Measurements from ENCODE around the gene ACBD6. TPM values are rescaled to one million over a fixed set of nuclear protein-coding genes. Genes with fewer than 3 reads are reported as not detected.

ACBD6 gene
- total RNA-seq, 1 experiment from 2014 or later, result 63.7 TPM

- no peak overlapping the region for H3K27ac ChIP-seq (ENCODE audit: low read depth, low read length, poor library complexity, severe bottlenecking)
- BruUV-seq (replicated peaks), result no TSS peak
- ChIA-PET CTCF (no interaction called here), POLR2A (ENCODE audit: low non-redundant PET) (no interaction called here)
- H3K36me3 ChIP-seq (ENCODE audit: insufficient read depth, low read length, poor library complexity, severe bottlenecking), result no peaks in the 10 kb centered on the region
- intact Hi-C loops (cut with micrococcal nuclease; ENCODE audit: unreplicated experiment), result no loop called here
- no peak for TF ChIP-seq CTCF (conservative IDR thresholded peaks at IDR 0.05; ENCODE audit: low read depth, low read length)
- TF ChIP-seq EZH2 (IDR thresholded peaks at IDR 0.05; ENCODE audit: borderline replicate concordance, low read depth, low read length, poor library complexity, severe bottlenecking), result no peak
- H3K4me1 ChIP-seq (ENCODE audit: insufficient read depth, low read length, poor library complexity, severe bottlenecking), result no peaks in the 10 kb centered on the region
- no peaks in the 10 kb centered on the region for H3K27me3 ChIP-seq (replicated peaks; ENCODE audit: insufficient read depth, low read depth, low read length, poor library complexity)
- no peak overlapping the region for H3K4me3 ChIP-seq (ENCODE audit: low read depth, low read length, poor library complexity, severe bottlenecking)
- DNase-seq (ENCODE audit: low spot score), result no peak
- no peaks in the 10 kb centered on the region for H3K9me3 ChIP-seq (ENCODE audit: low read depth, low read length, poor library complexity, severe bottlenecking)
Observed at GRCh38 chr1:180294711-180295110, 207.7 kb downstream of the ACBD6 start.

- no TSS peak for BruUV-seq (replicated peaks)
- ChIA-PET CTCF (no interaction called here), POLR2A (ENCODE audit: low non-redundant PET) (no interaction called here)
- no peaks in the 10 kb centered on the region for H3K36me3 ChIP-seq (ENCODE audit: insufficient read depth, low read length, poor library complexity, severe bottlenecking)
- no peaks in the 10 kb centered on the region for H3K27me3 ChIP-seq (replicated peaks; ENCODE audit: insufficient read depth, low read depth, low read length, poor library complexity)
- H3K27ac ChIP-seq (ENCODE audit: low read depth, low read length, poor library complexity, severe bottlenecking), result no peak overlapping the region
- H3K4me3 ChIP-seq (ENCODE audit: low read depth, low read length, poor library complexity, severe bottlenecking), result no peak overlapping the region
- intact Hi-C loops (cut with micrococcal nuclease; ENCODE audit: unreplicated experiment), result no loop called here
- no peak for DNase-seq (ENCODE audit: low spot score)
- no peaks in the 10 kb centered on the region for H3K9me3 ChIP-seq (ENCODE audit: low read depth, low read length, poor library complexity, severe bottlenecking)
- TF ChIP-seq EZH2 (IDR thresholded peaks at IDR 0.05; ENCODE audit: borderline replicate concordance, low read depth, low read length, poor library complexity, severe bottlenecking), result no peak
- no peak for TF ChIP-seq CTCF (conservative IDR thresholded peaks at IDR 0.05; ENCODE audit: low read depth, low read length)
- peaks cover 10% of the 10 kb centered on the region for H3K4me1 ChIP-seq (ENCODE audit: insufficient read depth, low read length, poor library complexity, severe bottlenecking)
Observed at GRCh38 chr1:180291004-180291403, 211.4 kb downstream of the ACBD6 start.

GRCh38 chr1:180290265-180291001 lies 211.9 kb downstream of the ACBD6 start:
- no peak overlapping the region for H3K4me3 ChIP-seq (ENCODE audit: low read depth, low read length, poor library complexity, severe bottlenecking)
- H3K36me3 ChIP-seq (ENCODE audit: insufficient read depth, low read length, poor library complexity, severe bottlenecking), result no peaks in the 10 kb centered on the region
- POLR2A ChIA-PET (ENCODE audit: low non-redundant PET), result no interaction called here
- peaks cover 10% of the 10 kb centered on the region for H3K4me1 ChIP-seq (ENCODE audit: insufficient read depth, low read length, poor library complexity, severe bottlenecking)
- H3K27me3 ChIP-seq (replicated peaks; ENCODE audit: insufficient read depth, low read depth, low read length, poor library complexity), result no peaks in the 10 kb centered on the region
- intact Hi-C loops (cut with micrococcal nuclease; ENCODE audit: unreplicated experiment), result no loop called here
- BruUV-seq (replicated peaks), result no TSS peak
- no peaks in the 10 kb centered on the region for H3K9me3 ChIP-seq (ENCODE audit: low read depth, low read length, poor library complexity, severe bottlenecking)
- TF ChIP-seq EZH2 (IDR thresholded peaks at IDR 0.05; ENCODE audit: borderline replicate concordance, low read depth, low read length, poor library complexity, severe bottlenecking) (no peak), CTCF (conservative IDR thresholded peaks at IDR 0.05; ENCODE audit: low read depth, low read length) (no peak)
- no peak for DNase-seq (ENCODE audit: low spot score)
- no peak overlapping the region for H3K27ac ChIP-seq (ENCODE audit: low read depth, low read length, poor library complexity, severe bottlenecking)
- CTCF ChIA-PET, result no interaction called here
